MM.1S (cell line): ENCODE results near the gene PTPRC.

Experiments used
- EZH2 ChIP-seq: fragments of 300-600 bp; sonication (generic); optimal IDR thresholded peaks from 2 replicates; pipeline ENCODE3; 2017; ENCODE audit warnings: low read depth, mild to moderate bottlenecking, antibody characterized with exemption, low read length, mixed read lengths
- EZH2phosphoT487 ChIP-seq: fragments of 300-600 bp; sonication (generic); IDR thresholded peaks from 2 replicates; pipeline ENCODE4 v1.6.1; 2018; ENCODE audit warnings: antibody characterized with exemption, low read length
- TF ChIP-seq, protein P1 (sequence below): fragments of 300-600 bp; sonication (generic); IDR thresholded peaks from 2 replicates; pipeline ENCODE4 v1.5.1; 2016; ENCODE audit warnings: antibody characterized with exemption, low read length, mixed read lengths

DNA sequence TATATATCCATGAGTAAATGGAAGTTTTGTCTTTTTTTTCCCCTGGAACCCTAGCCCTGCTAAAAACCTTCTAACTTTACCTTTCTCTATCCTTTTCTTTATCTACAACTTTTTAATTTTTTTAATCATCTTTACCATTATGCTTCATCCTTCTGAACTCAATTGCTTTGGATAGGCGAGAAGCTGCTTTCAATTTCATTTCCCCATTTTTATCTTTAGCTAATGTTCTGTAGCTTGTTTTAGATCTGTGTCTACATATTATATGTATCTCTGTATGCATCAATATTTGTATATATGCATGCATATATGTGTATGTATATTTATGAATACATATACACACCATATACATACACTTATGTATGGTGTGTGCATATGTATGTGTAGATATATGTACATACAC is 57.4 kb downstream of the PTPRC start:
- TF ChIP-seq, protein P1, sequence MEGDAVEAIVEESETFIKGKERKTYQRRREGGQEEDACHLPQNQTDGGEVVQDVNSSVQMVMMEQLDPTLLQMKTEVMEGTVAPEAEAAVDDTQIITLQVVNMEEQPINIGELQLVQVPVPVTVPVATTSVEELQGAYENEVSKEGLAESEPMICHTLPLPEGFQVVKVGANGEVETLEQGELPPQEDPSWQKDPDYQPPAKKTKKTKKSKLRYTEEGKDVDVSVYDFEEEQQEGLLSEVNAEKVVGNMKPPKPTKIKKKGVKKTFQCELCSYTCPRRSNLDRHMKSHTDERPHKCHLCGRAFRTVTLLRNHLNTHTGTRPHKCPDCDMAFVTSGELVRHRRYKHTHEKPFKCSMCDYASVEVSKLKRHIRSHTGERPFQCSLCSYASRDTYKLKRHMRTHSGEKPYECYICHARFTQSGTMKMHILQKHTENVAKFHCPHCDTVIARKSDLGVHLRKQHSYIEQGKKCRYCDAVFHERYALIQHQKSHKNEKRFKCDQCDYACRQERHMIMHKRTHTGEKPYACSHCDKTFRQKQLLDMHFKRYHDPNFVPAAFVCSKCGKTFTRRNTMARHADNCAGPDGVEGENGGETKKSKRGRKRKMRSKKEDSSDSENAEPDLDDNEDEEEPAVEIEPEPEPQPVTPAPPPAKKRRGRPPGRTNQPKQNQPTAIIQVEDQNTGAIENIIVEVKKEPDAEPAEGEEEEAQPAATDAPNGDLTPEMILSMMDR = no peak
- TF ChIP-seq EZH2 (no peak), EZH2phosphoT487 (no peak)
